Measurements from ENCODE around the gene PLA2G2C.

The PLA2G2C gene

DNA sequence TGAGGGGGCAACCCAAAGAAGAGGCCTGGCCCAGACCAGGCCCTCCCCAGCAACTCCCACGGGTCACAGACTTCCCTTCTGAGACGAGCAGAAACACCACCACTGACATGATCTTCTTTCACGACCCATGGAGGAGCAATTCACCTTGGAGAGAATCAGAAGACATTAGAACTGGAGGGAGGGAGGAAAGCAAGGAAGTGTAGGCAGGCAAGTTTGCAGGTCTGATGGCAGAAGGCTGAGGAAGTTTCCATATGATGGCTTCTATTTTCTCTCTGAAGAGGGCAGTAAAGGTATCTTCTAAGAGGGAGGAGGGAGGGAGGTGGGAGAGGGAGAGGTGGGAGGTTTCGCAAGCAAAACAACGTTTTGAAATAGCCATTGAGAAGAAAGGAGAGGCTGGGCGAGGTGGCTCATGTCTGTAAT, 1.8 kb downstream of the PLA2G2C start:
- DNase-seq (ENCODE audit: low read depth in 2 of 2) = no peak

DNA sequence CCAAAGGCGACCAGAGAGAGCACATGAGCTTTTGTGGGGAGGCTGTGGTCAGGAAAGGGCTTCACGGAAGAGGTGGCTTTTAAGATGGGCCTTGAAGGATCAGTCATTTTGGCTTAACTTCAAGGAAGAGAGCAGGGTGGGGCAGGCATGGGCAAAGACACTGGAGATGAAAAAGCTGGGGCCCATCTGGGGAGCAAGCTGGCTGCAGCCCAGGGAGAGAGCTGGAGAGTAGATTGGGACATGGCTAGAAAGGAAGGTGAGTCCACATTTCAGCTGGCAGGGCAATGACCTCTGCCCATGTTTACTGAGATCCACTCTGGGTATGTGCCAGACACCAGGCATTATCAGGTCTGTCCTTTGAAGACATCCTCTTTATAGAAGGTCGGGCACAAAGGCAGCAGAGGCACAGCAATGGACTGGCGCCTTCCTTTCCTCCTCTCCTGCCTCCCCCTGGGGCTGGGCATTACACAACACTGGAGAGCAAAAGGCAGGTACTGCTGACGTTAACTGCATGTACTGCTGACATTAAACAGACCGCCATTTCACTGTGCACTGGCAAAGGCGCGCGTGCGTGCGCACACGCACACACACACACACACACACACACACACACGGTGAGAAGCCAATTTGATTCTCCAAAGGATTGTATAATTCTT, 2.6 kb downstream of the PLA2G2C start:
- no peak for DNase-seq (ENCODE audit: low read depth in 2 of 2)

DNA sequence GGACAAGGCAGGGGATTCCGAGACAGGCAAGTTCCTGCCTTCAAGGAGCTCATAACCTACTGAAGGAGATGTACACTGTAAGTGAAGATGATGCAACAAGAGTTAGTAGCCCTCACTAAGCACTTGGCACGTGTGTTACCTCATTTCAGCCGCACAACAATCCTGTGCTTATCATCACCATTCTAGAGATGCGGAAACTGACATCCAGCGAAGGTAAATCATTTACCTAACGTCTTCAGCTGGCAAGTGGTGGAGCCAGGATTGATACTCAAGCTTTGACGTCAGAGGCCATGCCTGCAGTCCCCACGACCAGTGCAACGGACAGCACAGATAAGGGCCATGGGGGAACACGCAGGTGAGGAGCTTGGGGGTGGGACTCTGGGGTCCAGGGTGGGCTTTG, 3.3 kb downstream of the PLA2G2C start:
- DNase-seq (ENCODE audit: low read depth in 2 of 2) = no peak

DNA sequence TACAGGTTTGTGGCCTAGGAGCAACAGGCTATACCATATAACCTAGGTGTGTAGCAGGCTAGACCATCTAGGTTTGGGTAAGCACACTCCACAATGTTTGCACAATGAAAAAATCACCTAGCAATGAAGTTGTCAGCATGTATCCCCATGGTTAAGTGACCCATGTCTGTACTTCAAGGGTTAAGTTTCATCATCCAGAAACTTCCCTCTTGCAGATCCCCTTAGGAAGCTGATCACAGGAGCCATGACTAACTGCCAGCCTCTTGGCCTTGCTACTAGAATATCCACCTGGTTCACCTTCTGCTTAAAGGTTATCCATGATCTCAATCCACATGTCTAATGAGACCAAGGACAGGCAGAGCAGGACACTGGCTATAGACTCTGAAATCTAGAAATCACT, 3.9 kb downstream of the PLA2G2C start:
- DNase-seq (ENCODE audit: low read depth in 2 of 2) = no peak

DNA sequence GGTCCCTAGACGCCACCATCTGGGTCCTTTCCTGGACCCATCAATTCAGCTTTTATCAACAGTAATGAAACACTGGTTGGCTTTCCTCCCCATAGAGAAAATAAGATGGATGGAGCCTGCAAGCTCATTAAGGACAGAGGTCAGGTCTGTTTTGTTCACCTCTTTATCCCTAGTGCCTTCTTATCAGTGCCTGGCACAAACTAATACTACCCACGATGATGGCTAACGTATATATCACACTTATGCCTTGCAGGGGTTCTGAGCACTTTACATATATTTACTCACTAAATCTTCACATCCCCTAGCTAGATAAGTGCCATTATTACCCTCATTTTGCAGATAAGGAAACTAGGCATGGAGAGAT, 5.5 kb downstream of the PLA2G2C start:
- DNase-seq (ENCODE audit: low read depth in 2 of 2) = no peak

DNA sequence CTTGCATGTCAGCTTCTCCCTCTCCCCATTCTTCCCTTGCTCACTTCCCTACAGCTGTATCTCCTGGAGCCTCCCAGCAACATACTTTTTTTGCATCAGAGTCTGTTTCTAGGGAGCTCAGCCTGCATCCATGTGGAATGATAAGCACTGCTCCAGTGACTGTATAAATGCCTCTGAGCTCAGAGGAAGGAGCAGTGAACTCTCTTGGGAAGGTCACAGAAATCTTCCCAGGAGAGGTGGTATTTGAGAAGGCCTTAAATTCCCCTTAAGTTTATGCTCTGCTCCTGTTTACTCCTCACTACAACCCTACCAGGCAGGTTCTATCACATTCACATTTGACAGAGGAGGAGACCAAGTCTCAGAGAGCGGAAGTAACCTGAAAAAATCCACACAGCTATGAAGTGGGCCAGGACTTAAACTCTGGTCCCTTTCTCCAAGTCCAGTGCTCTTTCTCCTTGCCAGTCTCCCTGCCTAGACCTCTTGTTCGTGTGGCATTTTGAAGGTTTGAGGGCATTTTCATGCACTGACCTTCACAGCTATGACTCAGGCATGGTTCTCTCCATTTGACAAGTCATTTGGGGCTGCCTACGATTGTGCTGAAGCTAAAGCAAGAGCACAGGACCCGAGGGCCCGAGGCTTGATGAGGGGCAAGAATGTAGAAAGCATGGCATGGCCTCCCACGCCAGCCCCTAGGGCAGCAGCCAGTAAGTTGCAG, 6.0 kb downstream of the PLA2G2C start:
- DNase-seq (ENCODE audit: low read depth in 2 of 2) = no peak

DNA sequence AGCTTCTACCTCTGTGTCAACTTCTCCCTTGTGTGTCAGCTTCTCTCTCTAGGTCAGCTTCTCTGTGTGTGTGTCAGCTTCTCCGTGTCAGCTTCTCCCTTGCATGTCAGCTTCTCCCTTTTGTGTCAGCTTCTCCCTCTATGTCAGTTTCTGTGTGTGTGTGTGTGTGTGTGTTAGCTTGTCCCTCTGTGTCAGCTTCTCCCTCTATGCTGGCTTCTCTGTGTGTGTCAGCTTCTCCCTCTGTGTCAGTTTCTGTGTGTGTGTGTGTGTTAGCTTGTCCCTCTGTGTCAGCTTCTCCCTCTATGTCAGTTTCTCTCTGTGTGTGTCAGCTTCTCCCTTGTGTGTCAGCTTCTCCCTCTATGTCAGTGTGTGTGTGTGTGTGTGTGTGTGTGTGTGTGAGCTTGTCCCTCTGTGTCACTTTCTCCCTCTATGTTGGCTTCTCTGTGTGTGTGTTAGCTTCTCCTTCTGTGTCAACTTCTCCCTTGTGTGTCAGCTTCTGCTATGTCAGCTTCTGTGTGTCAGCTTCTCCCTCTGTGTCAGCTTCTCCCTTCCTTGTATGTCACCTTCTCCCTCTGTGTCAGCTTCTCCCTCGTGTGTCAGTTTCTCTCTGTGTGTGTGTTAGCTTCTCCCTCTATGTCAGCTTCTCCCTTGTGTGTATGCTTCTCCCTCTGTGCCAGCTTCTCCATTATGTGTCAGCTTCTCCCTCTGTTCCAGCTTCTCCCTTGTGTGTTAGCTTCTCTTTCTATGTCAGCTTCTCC, 6.8 kb downstream of the PLA2G2C start:
- DNase-seq (ENCODE audit: low read depth in 2 of 2) = no peak

DNA sequence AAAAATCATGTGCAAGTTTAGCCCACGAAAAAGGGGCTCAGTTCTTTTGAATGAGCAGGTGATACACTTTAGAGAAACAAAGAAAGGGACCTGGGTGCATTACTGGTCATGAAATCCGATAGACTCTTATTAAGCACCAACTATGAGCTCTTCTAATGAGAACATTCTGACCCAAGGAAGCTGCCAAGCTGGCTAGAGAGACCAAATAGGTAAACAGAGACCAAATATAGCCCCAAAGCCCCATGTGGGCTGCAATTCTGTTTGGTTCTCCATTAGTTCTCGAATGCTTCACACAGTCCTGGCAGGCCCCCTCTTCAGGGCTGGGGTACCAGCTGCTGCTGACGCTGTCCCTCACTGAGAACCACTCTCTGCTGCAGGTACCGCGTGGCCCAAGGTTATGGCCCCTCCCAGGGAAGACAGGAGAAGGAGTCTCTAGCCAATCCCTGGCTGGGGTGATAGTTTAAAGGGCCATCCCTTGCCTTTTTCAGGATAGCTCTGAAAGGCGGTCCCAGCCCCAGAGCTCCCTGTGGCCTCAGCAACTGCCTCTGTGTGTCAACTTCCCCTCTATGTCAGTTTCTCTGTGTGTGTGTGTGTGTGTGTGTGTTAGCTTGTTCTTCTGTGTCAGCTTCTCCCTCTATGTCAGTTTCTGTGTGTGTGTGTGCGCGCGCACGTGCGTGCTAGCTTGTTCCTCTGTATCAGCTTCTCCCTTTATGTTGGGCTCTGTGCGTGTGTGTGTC, 7.5 kb downstream of the PLA2G2C start:
- no peak for DNase-seq (ENCODE audit: low read depth in 2 of 2)

DNA sequence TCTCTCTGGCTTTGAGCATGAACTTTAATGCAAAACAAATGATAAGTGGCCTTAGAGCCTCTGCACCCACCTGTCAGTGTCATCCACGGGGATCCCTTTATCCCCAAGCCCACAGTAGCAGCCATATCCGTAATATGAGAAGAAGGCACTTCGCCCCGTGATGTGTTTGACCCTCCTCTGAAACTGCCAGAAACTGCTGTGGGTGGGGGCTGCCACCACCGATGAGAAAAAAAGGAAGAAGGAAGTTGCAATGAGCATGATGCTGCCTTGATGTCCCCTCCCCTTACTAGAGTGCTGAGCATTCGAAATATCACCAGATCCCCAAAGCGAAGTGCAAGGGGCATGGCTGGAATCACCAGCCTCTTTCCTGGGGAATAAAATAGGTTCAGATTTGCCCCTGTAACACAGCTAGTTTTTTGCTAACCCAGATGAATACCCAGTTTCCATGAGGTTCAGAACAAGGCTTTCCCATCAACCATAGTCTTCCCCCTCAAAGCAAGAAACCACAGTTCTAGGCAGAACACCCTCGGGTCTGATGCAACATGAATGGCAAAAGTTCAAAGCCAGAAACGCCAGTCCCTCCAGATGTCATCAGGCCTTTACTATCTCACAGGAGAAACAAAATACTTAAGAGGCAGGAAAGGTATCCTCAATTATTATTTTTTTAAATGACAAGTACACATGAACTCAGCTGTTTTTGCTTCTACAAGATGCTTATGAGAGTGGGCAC, 11.2 kb downstream of the PLA2G2C start:
- no peak for DNase-seq (ENCODE audit: low read depth in 2 of 2)

DNA sequence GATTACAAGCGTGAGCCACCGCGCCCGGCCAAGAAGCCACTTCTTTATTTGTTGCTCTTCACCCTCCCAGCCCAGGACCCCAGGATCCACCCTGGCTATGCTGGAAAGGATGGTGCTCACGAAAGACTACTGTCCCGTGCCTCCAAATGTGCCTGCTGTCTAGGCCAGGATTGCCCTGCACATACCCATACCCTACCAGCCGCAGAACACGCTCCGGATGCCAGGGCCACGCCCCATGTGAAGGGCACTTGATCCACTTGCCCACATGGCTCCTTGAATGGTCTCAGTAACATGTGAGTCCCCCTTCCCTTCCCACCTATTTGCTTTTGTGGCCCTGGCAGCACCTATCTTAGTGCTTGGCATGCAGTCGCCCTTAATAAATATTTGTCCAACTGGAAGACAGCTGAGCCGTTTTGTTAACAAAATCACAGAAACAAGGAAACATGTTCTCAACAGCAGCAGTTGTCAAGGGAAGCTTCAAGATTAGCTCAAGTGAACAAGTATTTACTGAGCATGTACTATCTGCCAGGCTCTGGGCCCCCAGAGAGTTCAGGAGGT, 14.2 kb downstream of the PLA2G2C start:
- no peak for DNase-seq (ENCODE audit: low read depth in 2 of 2)

DNA sequence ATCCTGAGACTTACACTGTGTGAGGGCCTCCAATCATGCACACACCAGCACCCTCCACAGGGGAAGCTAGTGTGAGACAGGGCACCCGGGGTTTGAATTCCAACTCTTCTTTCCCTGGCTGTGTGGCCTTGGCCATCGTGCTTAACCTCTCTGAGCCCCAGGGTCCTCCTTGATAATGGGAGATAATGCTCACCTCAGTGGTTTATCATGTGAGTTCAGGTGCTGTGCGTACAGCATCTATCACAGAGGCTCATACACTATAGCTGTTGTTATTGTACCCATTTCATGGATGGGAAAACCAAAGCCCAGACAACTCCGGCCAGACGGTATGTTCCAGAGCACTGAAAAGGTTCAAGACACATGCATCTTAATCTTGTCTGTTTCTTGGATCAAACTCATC, 16.4 kb downstream of the PLA2G2C start:
- DNase-seq (ENCODE audit: low read depth in 2 of 2) = no peak

DNA sequence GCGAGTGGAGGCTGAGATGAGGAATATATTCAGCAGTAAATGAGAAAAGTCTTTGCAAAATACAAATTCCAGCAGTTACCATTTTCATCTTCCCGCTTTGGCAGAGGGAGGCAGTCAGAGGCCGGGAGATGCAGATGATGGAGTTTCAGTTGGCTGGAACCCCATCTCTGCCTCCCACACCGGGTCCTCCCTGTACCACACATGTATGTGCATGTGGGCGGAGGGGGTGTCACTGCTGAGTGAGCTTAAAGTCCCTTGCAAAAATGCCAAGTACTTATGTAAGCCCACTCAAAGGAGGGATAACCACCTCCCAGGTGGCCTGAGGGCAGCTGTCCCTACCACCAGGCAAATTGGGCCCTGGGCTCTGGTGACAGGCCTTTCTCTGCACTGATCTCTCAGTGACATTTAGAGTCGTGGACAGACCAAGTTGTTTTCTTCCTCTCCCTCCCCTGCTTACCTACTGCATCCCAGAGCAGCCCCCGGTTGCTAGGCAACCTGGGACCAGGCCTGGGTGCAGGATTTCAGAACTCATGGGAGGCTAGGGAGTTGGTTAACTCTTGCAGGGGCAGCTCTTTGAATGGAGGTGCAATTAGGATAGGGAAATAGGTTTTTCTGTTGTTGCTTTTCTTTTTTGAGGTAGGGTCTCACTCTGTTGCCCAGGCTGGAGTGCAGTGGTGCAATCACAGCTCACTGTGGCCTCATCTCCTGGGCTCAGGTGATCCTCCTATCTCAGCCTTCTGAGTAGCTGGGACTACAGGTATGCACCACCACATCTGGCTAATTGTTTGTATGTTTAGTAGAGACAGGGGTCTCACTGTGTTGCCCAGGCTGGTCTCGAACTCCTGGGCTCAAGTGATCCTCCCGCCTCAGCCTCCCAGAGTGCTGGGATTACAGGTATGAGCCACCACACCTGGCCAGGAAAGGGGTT, 17.5 kb downstream of the PLA2G2C start:
- no peak for DNase-seq (ENCODE audit: low read depth in 2 of 2)

DNA sequence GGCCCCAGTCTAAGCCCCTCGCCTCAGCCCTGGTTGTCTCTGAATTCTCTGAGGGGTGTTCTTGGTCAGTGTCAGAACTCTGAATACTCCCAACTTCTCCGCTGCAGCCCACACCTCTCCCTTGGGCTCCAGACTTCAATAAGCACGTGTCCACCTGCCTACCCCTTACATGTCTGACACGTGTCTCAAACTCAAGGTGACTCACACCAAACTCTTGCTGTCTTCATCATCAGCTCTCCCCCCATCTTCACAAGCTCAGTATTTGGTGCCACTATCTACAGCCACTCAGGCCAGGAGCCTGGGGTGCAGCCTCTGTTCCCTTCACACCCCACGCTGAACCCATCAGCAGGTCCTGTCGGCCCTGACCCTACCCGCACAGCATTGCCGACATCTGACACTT, 19.2 kb downstream of the PLA2G2C start:
- DNase-seq (ENCODE audit: low read depth in 2 of 2) = no peak

DNA sequence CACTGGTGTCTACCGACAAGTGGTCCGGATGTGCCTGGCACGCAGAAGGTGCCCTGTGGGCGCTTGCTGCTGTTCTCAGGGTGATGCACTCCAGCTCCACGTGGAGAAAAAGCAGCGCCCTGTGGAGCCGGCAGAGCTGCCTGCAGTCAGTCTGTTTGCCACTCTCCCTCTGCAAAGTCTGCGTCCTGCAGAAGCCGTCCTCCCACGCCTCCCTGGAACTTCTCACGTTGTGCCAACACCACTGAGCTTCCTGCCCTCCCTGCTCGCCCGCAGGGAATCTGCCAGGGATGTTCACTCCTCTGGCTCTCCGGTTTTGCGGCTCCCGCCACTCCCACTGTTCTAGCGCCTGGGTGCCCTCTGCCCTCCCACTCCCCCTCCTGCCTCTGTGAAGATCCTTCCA, 20.3 kb downstream of the PLA2G2C start:
- no peak for DNase-seq (ENCODE audit: low read depth in 2 of 2)

DNA sequence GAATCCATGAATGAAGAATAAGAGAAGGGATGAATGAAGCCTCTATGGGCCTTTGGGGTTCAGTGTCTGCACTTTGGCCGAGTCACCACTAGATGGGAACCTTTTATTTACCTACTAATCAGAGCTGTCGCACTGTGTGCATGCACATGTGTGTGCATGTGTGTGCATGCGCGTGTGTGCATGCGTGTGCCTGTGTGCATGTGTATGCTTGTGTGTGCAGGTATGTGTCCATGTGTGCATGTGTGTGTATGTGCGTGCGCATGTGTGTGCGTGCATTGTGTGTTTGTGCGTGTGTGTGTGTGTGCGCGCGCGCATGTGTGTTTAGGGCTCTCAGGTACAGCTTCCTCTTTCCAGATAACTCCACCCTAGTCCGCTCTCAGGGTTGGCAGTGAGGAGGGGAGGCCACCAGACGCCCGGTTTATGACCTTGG, 20.8 kb downstream of the PLA2G2C start:
- no peak for DNase-seq (ENCODE audit: low read depth in 2 of 2)

DNA sequence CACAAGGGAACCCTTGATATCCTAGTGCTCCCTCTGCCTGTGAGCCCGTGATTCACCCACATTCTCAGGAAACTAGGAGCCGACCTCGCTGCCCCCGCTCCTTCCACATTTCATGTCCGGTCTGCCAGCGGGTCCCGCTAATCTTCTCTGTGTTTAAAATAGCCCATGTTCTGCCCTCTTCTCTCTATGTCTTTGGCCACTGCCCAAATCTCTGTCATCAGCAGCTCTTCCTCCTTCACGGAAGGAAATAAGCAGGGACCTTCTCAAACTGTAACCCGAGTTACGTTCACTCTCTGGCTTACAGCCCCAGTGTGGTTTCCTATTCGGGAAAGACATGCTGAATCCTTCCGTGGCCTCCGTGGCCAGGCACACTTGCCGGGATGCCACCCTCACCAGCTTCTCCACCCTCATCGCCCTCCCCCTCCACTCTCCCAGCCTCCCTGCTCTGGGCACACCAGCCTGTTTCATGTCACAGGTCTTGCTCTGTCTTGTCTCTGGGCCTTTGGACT, 21.6 kb downstream of the PLA2G2C start:
- no peak for DNase-seq (ENCODE audit: low read depth in 2 of 2)

DNA sequence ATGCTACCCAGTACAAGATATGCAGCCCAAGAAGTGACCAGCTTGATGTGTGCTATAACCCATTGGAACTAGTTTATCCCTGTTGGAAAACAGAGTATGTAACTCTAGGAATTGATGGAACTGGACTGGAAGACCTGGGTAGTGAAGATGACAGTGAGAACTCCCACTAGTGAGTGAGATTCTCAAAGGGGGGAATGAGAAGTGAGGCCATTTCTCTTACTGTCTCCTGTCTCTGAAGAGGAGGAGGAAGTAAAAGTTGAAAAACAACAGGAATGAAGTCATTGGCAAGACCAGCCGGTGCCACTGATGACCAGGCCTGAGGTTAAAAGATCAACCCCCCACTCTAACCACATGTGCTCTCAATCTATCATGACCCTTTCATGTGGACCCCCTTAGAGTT, 26.3 kb downstream of the PLA2G2C start:
- DNase-seq (ENCODE audit: low read depth in 2 of 2) = no peak

DNA sequence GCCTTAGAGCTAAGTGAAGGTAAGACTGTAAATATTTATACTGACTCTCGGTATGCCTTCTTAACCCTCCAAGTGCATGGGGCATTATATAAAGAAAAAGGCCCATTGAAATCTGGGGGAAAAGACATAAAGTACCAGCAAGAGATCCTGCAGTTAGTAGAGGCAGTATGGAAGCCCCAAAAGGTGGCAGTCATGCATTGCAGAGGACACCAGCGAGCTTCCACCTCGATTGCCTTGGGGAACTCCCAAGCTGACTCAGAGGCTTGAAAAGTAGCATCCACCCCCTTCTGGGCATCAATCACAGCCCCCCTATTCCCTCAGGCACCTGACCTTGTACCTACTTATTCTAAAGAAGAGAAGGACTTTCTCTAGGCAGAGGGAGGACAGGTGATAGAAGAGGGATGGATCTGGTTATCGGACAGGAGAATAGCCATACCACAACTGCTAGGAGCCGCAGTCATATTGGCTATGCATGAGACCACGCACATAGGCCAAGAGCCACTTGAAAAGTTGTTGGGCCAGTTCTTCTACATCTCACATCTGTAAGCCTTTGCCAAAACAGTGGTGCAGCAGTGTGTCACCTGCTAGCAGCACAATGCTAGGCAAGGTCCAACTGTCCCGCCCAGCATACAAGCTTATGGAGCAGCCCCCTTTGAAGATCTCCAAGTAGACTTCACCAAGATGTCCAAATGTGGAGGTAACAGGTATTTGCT, 27.8 kb downstream of the PLA2G2C start:
- no peak for DNase-seq (ENCODE audit: low read depth in 2 of 2)

DNA sequence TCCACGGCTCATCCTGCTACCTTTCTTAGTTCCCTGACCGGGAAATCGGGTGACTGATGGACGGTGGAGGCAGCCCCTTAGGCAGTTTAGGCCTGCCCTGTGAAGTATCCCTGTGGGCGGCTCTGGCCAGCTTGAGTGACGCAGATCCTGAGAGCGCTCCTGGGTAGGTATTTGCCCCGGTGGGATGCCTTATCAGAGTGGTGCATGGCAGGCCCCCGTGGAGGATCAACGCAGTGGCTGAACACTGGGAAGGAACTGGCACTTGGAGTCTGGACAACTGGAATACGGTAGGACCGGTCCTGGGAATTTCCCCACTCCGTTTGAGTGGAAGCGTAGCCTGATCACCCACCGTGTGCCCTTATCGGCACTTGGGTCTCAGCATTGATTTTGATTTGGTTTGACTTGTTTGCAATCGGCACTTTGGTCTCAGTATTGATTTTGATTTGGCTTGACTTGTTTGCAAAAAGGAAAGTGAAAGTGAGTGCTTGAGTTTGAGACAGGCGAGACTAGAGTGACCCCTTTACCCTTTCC, 32.0 kb downstream of the PLA2G2C start:
- no peak for DNase-seq (ENCODE audit: low read depth in 2 of 2)

Measured in stimulated activated CD4-positive, alpha-beta T cell treated with anti-CD3 and anti-CD28 coated beads, Interleukin-4, amount 100 ng/mL, for 48 hours (primary cell).